HCT116 (cell line): ENCODE data around the gene IL15. TPM values are rescaled to one million over a fixed set of nuclear protein-coding genes. Genes with fewer than 3 reads are reported as not detected.

Experiments
- ATAC-seq: fragments of 200-7000 bp; cut with Tn5 transposase; 2 replicates; pipeline ENCODE4 v1.9.1; 2020; ENCODE audit warnings: mild to moderate bottlenecking, moderate library complexity
- BruUV-seq: library from RNA; stranded (reverse); fragments of 400-500 nt; replicated peaks from 2 replicates; lab custom pipeline; 2021; lab: Mats Ljungman, UMichigan
- CTCF ChIA-PET: fragments of 300-600 bp; sonication (Branson Sonifier 250); formaldehyde crosslinking; loops from one replicate; lab custom pipeline; 2021; ENCODE audit warnings: antibody characterized with exemption; lab: Charles Lee
- POLR2A ChIA-PET: fragments of 300-600, 350-600 bp; sonication (Branson Sonifier 250); formaldehyde crosslinking; loops from one replicate; lab custom pipeline; 2021; ENCODE audit warnings: antibody characterized with exemption; lab: Charles Lee
- RAD21 ChIA-PET, 2 experiments: fragments of 300-600 bp; sonication (Branson Sonifier 250); formaldehyde crosslinking; loops; one replicate each; lab custom pipeline; 2023; ENCODE audit warnings: low total read pairs in 2 of 2; ENCODE audit not compliant: uncharacterized antibody in 2 of 2, unreplicated experiment in 2 of 2, low non-redundant PET in 1 of 2; lab: Charles Lee
- DNase-seq: peaks from one replicate; pipeline ENCODE4 v3.0.0-alpha.2; 2010; ENCODE audit warnings: low read depth, low spot score
- H2AFZ ChIP-seq: fragments of 200-600 bp; shearing (Covaris generic), sonication (generic); 2 replicates; pipeline ENCODE4 v1.6.1; 2017; ENCODE audit warnings: low read depth, mixed run types, mixed read lengths, antibody characterized with exemption, low read length; ENCODE audit not compliant: poor library complexity, severe bottlenecking
- H3K27ac ChIP-seq: 2 replicates; pipeline ENCODE4 v1.5.1; 2012; ENCODE audit warnings: low read depth, low read length
- H3K27me3 ChIP-seq: fragments of 200-600 bp; sonication (generic); 2 replicates; pipeline ENCODE4 v1.6.1; 2016; ENCODE audit warnings: mixed run types, low read length, mixed read lengths; ENCODE audit not compliant: insufficient read depth
- H3K36me3 ChIP-seq, 2 experiments: fragments of 200-500 bp in 1 of 2; fragments of 200-600 bp in 1 of 2; sonication (Bioruptor generic) in 1 of 2; sonication (generic) in 1 of 2; 2 replicates each; pipeline versions ENCODE4 v1.5.1 to v1.6.1; 2014 to 2016; ENCODE audit warnings: low read length in 2 of 2, inconsistent platforms in 1 of 2, mixed read lengths in 1 of 2, mixed run types in 1 of 2; ENCODE audit not compliant: insufficient read depth in 2 of 2, control insufficient read depth in 1 of 2
- H3K4me1 ChIP-seq, 2 experiments: fragments of 200-600 bp in 1 of 2; sonication (generic) in 1 of 2; 2 replicates each; pipeline versions ENCODE4 v1.5.1 to v1.6.1; 2012 to 2017; ENCODE audit warnings: low read length in 2 of 2, inconsistent platforms in 1 of 2, mild to moderate bottlenecking in 1 of 2, mixed read lengths in 1 of 2, mixed run types in 1 of 2, moderate library complexity in 1 of 2; ENCODE audit not compliant: insufficient read depth in 2 of 2, control insufficient read depth in 1 of 2
- H3K4me2 ChIP-seq: fragments of 200-600 bp; sonication (generic); 2 replicates; pipeline ENCODE4 v1.6.1; 2017; ENCODE audit warnings: mixed run types, low read length, mixed read lengths
- H3K4me3 ChIP-seq, 2 experiments: fragments of 200-600 bp in 1 of 2; sonication (generic) in 1 of 2; replicated peaks in 1 of 2; 2 replicates each; pipeline ENCODE4 v1.5.1; 2011 to 2016; ENCODE audit warnings: low read length in 2 of 2, control low read depth in 1 of 2, low read depth in 1 of 2, mild to moderate bottlenecking in 1 of 2, mixed read lengths in 1 of 2, mixed run types in 1 of 2
- H3K79me2 ChIP-seq: fragments of 200-600 bp; sonication (generic); 2 replicates; pipeline ENCODE4 v1.6.1; 2017; ENCODE audit warnings: mild to moderate bottlenecking, mixed run types, low read length, moderate library complexity, mixed read lengths; ENCODE audit not compliant: insufficient read depth
- H3K9ac ChIP-seq: fragments of 200-600 bp; sonication (generic); 2 replicates; pipeline ENCODE4 v1.6.1; 2016; ENCODE audit warnings: low read length, mixed read lengths
- H3K9me2 ChIP-seq: fragments of 200-600 bp; sonication (generic), shearing (Covaris generic); 2 replicates; pipeline ENCODE4 v1.6.1; 2017; ENCODE audit warnings: mixed run types, mild to moderate bottlenecking, moderate library complexity; ENCODE audit not compliant: insufficient read depth
- H3K9me3 ChIP-seq, 2 experiments: fragments of 200-500 bp in 1 of 2; fragments of 200-600 bp in 1 of 2; sonication (Bioruptor generic) in 1 of 2; sonication (generic) in 1 of 2; 2 replicates each; pipeline ENCODE4 v1.6.1; 2014 to 2017; ENCODE audit warnings: low read length in 2 of 2, mixed read lengths in 2 of 2, inconsistent platforms in 1 of 2, low read depth in 1 of 2, mild to moderate bottlenecking in 1 of 2, mixed run types in 1 of 2, moderate library complexity in 1 of 2; ENCODE audit not compliant: control insufficient read depth in 1 of 2, insufficient read depth in 1 of 2
- H4K20me1 ChIP-seq: fragments of 200-600 bp; sonication (generic), shearing (Covaris generic); 2 replicates; pipeline ENCODE4 v1.6.1; 2017; ENCODE audit warnings: mixed run types, mild to moderate bottlenecking, moderate library complexity; ENCODE audit not compliant: insufficient read depth
- ATF3 ChIP-seq: IDR thresholded peaks from 2 replicates; pipeline ENCODE4 v1.6.1; 2012
- CBX3 ChIP-seq: IDR thresholded peaks from 2 replicates; pipeline ENCODE4 v1.6.1; 2012; ENCODE audit warnings: low read depth
- EGR1 ChIP-seq: IDR thresholded peaks from 2 replicates; pipeline ENCODE4 v1.6.1; 2012; ENCODE audit warnings: low read depth
- ELF1 ChIP-seq: IDR thresholded peaks from 2 replicates; pipeline ENCODE4 v1.6.1; 2012; ENCODE audit warnings: low read depth, borderline replicate concordance
- EZH2 ChIP-seq: fragments of 200-600 bp; sonication (generic); IDR thresholded peaks from 2 replicates; pipeline ENCODE4 v1.6.1; 2017; ENCODE audit warnings: antibody characterized with exemption, mixed run types
- EZH2phosphoT487 ChIP-seq: fragments of 200-600 bp; IDR thresholded peaks from 2 replicates; pipeline ENCODE4 v1.6.1; 2018; ENCODE audit warnings: antibody characterized with exemption, borderline replicate concordance
- FOSL1 ChIP-seq: IDR thresholded peaks from 2 replicates; pipeline ENCODE4 v1.6.1; 2012; ENCODE audit warnings: low read depth
- POLR2A ChIP-seq: IDR thresholded peaks from 2 replicates; pipeline ENCODE4 v1.7.0; 2011; ENCODE audit warnings: borderline replicate concordance; ENCODE audit not compliant: insufficient read depth, insufficient read length; ENCODE audit errors: extremely low read depth
- RAD21 ChIP-seq: IDR thresholded peaks from 2 replicates; pipeline ENCODE4 v1.6.1; 2012; ENCODE audit warnings: low read depth, mild to moderate bottlenecking
- REST ChIP-seq: IDR thresholded peaks from 2 replicates; pipeline ENCODE4 v1.6.1; 2012; ENCODE audit warnings: low read depth
- SIN3A ChIP-seq: IDR thresholded peaks from 2 replicates; pipeline ENCODE4 v1.6.1; 2012; ENCODE audit warnings: low read depth
- SP1 ChIP-seq: IDR thresholded peaks from 2 replicates; pipeline ENCODE4 v1.6.1; 2012; ENCODE audit warnings: low read depth
- SRF ChIP-seq: IDR thresholded peaks from 2 replicates; pipeline ENCODE4 v1.6.1; 2012; ENCODE audit warnings: low read depth
- YY1 ChIP-seq: IDR thresholded peaks from 2 replicates; pipeline ENCODE4 v1.6.1; 2011; ENCODE audit warnings: low read length, low read depth, moderate library complexity, mild to moderate bottlenecking; ENCODE audit not compliant: insufficient replicate concordance; ENCODE audit errors: extremely low read depth
- ZNF274 ChIP-seq: fragments of 200-500 bp; sonication (Bioruptor generic); IDR thresholded peaks from 2 replicates; pipeline ENCODE4 v1.6.1; 2014; ENCODE audit warnings: mild to moderate bottlenecking, low read depth, low read length, inconsistent platforms
- intact Hi-C: fragments of 100-400 bp; cut with micrococcal nuclease; formaldehyde crosslinking; loops from 2 replicates; pipeline ENCODE4 v1.10.0; 2022
- total RNA-seq: library from RNA; stranded (reverse); gene quantifications from one replicate; pipeline ENCODE4 v1.2.1, GENCODE V29; 2021; ENCODE audit not compliant: unreplicated experiment
- TF ChIP-seq, protein P1 (sequence below): IDR thresholded peaks from 2 replicates; pipeline ENCODE4 v1.6.1; 2012

The IL15 gene
- total RNA-seq, 1 experiment from 2014 or later: 1.2 TPM

- Histone ChIP-seq H3K27ac (no peak overlapping the region), H3K36me3 (no peaks in the 10 kb centered on the region), H3K79me2 (no peaks in the 10 kb centered on the region), H2AFZ (no peak overlapping the region), H3K9me2 (no peaks in the 10 kb centered on the region), H3K27me3 (no peaks in the 10 kb centered on the region), H3K9ac (no peak overlapping the region), H3K4me1 (peaks cover 0 to 7% of the 10 kb centered on the region in 2 experiments; a peak in 1 of 4 replicates), H3K9me3 (no peaks in the 10 kb centered on the region), H3K4me3 (no peak overlapping the region), H3K4me2 (no peak overlapping the region), H4K20me1 (no peaks in the 10 kb centered on the region)
- BruUV-seq: no TSS peak
- intact Hi-C loops: no loop called here
- RAD21 ChIA-PET: no interaction called here
- CTCF ChIA-PET: no interaction called here
- DNase-seq (no peak), ATAC-seq (no peak)
- POLR2A ChIA-PET: no interaction called here
- TF ChIP-seq EZH2phosphoT487 (no peak), CBX3 (no peak), SIN3A (no peak), EGR1 (no peak), FOSL1 (no peak), SRF (no peak)
- TF ChIP-seq, protein P1, sequence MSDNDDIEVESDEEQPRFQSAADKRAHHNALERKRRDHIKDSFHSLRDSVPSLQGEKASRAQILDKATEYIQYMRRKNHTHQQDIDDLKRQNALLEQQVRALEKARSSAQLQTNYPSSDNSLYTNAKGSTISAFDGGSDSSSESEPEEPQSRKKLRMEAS: no peak
These were observed 95.1 kb downstream of the IL15 start for GRCh38 chr4:141731481-141731880.

DNA sequence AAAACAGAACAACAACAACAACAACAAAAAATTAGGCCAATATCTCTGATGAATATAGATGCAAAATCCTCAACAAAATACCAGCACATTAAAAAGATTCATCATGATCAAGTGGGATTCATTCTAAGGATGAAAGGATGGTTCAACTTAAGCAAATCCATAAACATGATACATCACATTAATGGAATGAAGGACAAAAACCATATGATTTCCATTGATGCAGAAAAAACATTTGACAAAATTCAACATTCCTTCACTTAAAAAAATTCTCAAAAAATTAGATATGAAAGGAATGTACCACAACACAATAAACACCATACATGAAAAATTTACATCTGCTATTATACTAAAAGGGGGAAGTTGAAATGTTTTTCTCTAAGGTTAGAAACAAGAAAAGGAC is 103.3 kb downstream of the IL15 start:
- ATAC-seq: no peak
- Histone ChIP-seq H3K9me3 (no peaks in the 10 kb centered on the region), H3K4me3 (no peak overlapping the region), H3K4me2 (no peak overlapping the region), H3K27me3 (no peaks in the 10 kb centered on the region), H3K4me1 (no peaks in the 10 kb centered on the region), H3K9ac (no peak overlapping the region), H3K36me3 (no peaks in the 10 kb centered on the region), H4K20me1 (no peaks in the 10 kb centered on the region), H2AFZ (no peak overlapping the region), H3K79me2 (no peaks in the 10 kb centered on the region), H3K9me2 (no peaks in the 10 kb centered on the region), H3K27ac (no peak overlapping the region)
- intact Hi-C loops: no loop called here
- POLR2A ChIA-PET: no interaction called here
- RAD21 ChIA-PET: no interaction called here
- CTCF ChIA-PET: no interaction called here
- no peak for DNase-seq
- BruUV-seq: no TSS peak
- TF ChIP-seq ZNF274 (no peak), FOSL1 (no peak), POLR2A (no peak), SIN3A (no peak), ELF1 (no peak), EZH2phosphoT487 (no peak), CBX3 (no peak), ATF3 (no peak), SP1 (no peak), EZH2 (no peak), SRF (no peak), RAD21 (no peak), EGR1 (no peak), YY1 (no peak), REST (no peak)
- TF ChIP-seq, protein P1: no peak
